ENCODE results near the gene CX3CR1.

Gene CX3CR1

GRCh38 chr3:39289107-39289506 is 9.3 kb upstream of the CX3CR1 start:
- Histone ChIP-seq H3K4me1 (ENCODE audit: control insufficient read depth, low read length) (peaks cover 9% of the 10 kb centered on the region), H3K27me3 (ENCODE audit: control insufficient read depth, low read length) (no peaks in the 10 kb centered on the region), H3K4me3 (ENCODE audit: low read length) (no peak overlapping the region), H3F3A (ENCODE audit: control insufficient read depth, insufficient read depth) (0 out of 2 replicates have a peak, but pooled peaks cover 2% of the 10 kb centered on the region), H4K20me1 (ENCODE audit: control insufficient read depth, insufficient read depth, low read depth, low read length) (no peaks in the 10 kb centered on the region), H3K4me2 (ENCODE audit: low read length) (no peak overlapping the region), H3K9me3 (ENCODE audit: control insufficient read depth, insufficient read depth, low read length) (no peaks in the 10 kb centered on the region), H3K79me2 (ENCODE audit: control insufficient read depth, low read length) (no peaks in the 10 kb centered on the region), H3K36me3 (ENCODE audit: control insufficient read depth, low read length) (no peaks in the 10 kb centered on the region), H3K9me2 (replicated peaks; ENCODE audit: control insufficient read depth, low read length) (no peaks in the 10 kb centered on the region), H3K27ac (ENCODE audit: low read depth, low read length) (no peak overlapping the region)
- no peak for TF ChIP-seq EZH2phosphoT487 (IDR thresholded peaks at IDR 0.05; ENCODE audit: borderline replicate concordance, low read length)

- H3K79me2 ChIP-seq (ENCODE audit: control insufficient read depth, low read length), result no peaks in the 10 kb centered on the region
- no peaks in the 10 kb centered on the region for H3K9me3 ChIP-seq (ENCODE audit: control insufficient read depth, insufficient read depth, low read length)
- H3F3A ChIP-seq (ENCODE audit: control insufficient read depth, insufficient read depth), result 0 out of 2 replicates have a peak, but pooled peaks cover 2% of the 10 kb centered on the region
- H3K4me3 ChIP-seq (ENCODE audit: low read length), result no peak overlapping the region
- peak overlapping the region; percentile 47 for H3K4me2 ChIP-seq (ENCODE audit: low read length)
- no peaks in the 10 kb centered on the region for H3K27me3 ChIP-seq (ENCODE audit: control insufficient read depth, low read length)
- no peaks in the 10 kb centered on the region for H3K9me2 ChIP-seq (replicated peaks; ENCODE audit: control insufficient read depth, low read length)
- no peaks in the 10 kb centered on the region for H3K36me3 ChIP-seq (ENCODE audit: control insufficient read depth, low read length)
- no peaks in the 10 kb centered on the region for H4K20me1 ChIP-seq (ENCODE audit: control insufficient read depth, insufficient read depth, low read depth, low read length)
- TF ChIP-seq EZH2phosphoT487 (IDR thresholded peaks at IDR 0.05; ENCODE audit: borderline replicate concordance, low read length) (no peak), CTCF (IDR thresholded peaks at IDR 0.05; ENCODE audit: low read depth, low read length, poor library complexity, severe bottlenecking) (peak; percentile 96)
- no peak overlapping the region for H3K27ac ChIP-seq (ENCODE audit: low read depth, low read length)
- H3K4me1 ChIP-seq (ENCODE audit: control insufficient read depth, low read length), result peaks cover 9% of the 10 kb centered on the region
Measured at GRCh38 chr3:39288300-39288808, 8.5 kb upstream of the CX3CR1 start.

- Histone ChIP-seq H4K20me1 (ENCODE audit: control insufficient read depth, insufficient read depth, low read depth, low read length) (no peaks in the 10 kb centered on the region), H3K4me2 (ENCODE audit: low read length) (no peak overlapping the region), H3K4me1 (ENCODE audit: control insufficient read depth, low read length) (peaks cover 9% of the 10 kb centered on the region), H3K9me2 (replicated peaks; ENCODE audit: control insufficient read depth, low read length) (no peaks in the 10 kb centered on the region), H3K36me3 (ENCODE audit: control insufficient read depth, low read length) (no peaks in the 10 kb centered on the region), H3K27me3 (ENCODE audit: control insufficient read depth, low read length) (no peaks in the 10 kb centered on the region), H3K27ac (ENCODE audit: low read depth, low read length) (no peak overlapping the region), H3K79me2 (ENCODE audit: control insufficient read depth, low read length) (no peaks in the 10 kb centered on the region), H3F3A (ENCODE audit: control insufficient read depth, insufficient read depth) (0 out of 2 replicates have a peak, but pooled peaks cover 2% of the 10 kb centered on the region), H3K9me3 (ENCODE audit: control insufficient read depth, insufficient read depth, low read length) (no peaks in the 10 kb centered on the region), H3K4me3 (ENCODE audit: low read length) (no peak overlapping the region)
- no peak for TF ChIP-seq CTCF (IDR thresholded peaks at IDR 0.05; ENCODE audit: low read depth, low read length, poor library complexity, severe bottlenecking)
- TF ChIP-seq EZH2phosphoT487 (IDR thresholded peaks at IDR 0.05; ENCODE audit: borderline replicate concordance, low read length), result no peak
Measured at GRCh38 chr3:39287216-39288164, 7.7 kb upstream of the CX3CR1 start.

GRCh38 chr3:39286771-39287170 is 6.9 kb upstream of the CX3CR1 start:
- no peak overlapping the region for H3K4me2 ChIP-seq (ENCODE audit: low read length)
- no peaks in the 10 kb centered on the region for H4K20me1 ChIP-seq (ENCODE audit: control insufficient read depth, insufficient read depth, low read depth, low read length)
- no peaks in the 10 kb centered on the region for H3K79me2 ChIP-seq (ENCODE audit: control insufficient read depth, low read length)
- H3K27me3 ChIP-seq (ENCODE audit: control insufficient read depth, low read length), result no peaks in the 10 kb centered on the region
- no peak overlapping the region for H3K4me3 ChIP-seq (ENCODE audit: low read length)
- 0 out of 2 replicates have a peak, but pooled peaks cover 2% of the 10 kb centered on the region for H3F3A ChIP-seq (ENCODE audit: control insufficient read depth, insufficient read depth)
- H3K9me3 ChIP-seq (ENCODE audit: control insufficient read depth, insufficient read depth, low read length), result no peaks in the 10 kb centered on the region
- H3K9me2 ChIP-seq (replicated peaks; ENCODE audit: control insufficient read depth, low read length), result no peaks in the 10 kb centered on the region
- H3K36me3 ChIP-seq (ENCODE audit: control insufficient read depth, low read length), result no peaks in the 10 kb centered on the region
- H3K4me1 ChIP-seq (ENCODE audit: control insufficient read depth, low read length), result peaks cover 9% of the 10 kb centered on the region
- TF ChIP-seq CTCF (IDR thresholded peaks at IDR 0.05; ENCODE audit: low read depth, low read length, poor library complexity, severe bottlenecking), result no peak
- no peak for TF ChIP-seq EZH2phosphoT487 (IDR thresholded peaks at IDR 0.05; ENCODE audit: borderline replicate concordance, low read length)
- no peak overlapping the region for H3K27ac ChIP-seq (ENCODE audit: low read depth, low read length)
